Middle frontal gyrus (tissue), 1 donor: ENCODE results near the gene AATF.

Experiments used
- DNase-seq: peaks from one replicate; pipeline ENCODE4 v3.0.0-alpha.2; 2015; ENCODE audit warnings: low spot score; ENCODE audit errors: extremely low spot score

The AATF gene

DNA sequence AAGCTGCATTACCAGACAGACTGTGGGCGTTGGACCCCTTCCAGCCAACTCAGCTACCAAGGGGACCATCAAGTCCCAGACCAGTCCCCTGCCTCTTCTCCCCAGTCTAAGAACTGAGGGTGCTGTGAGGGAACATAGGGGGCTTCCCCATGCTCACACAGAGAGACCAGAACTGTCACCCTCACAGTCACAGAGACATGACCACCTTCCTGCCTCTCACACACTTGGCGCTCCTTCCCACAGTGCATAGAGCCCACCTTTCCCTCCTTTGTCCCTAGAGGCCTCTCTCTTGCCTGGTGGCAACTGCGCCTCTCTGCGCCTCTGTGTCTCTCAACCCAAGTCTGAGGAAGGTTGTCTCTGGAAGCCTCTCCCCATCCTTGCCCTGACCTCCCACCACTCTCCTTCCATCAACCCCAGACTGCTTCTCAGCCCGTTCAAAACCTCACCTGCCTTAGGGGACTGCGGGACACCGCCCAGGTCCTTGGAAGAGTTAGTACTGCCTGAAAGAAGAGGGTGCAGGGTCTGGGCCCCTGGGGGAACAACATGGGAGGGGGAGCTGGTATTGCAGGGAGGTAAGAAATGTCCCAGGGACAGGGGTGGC is 17.6 kb upstream of the AATF start:
- no peak for DNase-seq

DNA sequence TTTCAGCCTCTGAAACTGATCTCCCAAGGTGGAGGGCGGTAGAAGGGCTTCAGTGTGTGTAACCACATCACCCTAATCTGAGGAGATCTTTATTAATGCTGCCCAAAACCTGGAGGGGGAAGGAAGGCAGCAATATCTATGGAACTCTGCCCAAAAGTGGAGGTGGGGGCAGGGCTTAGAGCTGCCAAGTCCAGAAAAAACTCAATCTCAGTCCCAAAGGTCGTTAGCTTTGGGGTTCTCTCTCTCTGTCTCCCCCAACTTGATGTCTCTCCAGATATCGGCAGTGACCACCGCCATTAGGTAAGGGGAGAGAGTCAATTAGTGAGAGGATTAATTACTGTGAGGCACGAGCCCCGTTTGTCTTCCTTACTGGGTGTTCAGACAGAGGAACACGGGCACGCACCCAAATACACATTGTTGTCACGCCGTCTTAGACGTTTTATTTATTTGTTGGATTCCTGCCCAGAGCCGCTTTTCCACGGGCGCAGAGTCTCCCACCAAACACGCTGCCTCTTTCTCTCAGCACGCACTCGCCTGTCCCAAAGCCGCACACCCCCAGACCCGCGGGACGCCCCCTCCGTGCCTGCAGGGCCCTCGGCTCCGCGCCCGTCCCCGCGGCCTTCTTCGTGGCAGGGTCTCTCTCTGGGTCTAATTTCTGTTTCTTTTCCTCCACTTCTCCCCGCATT is 16.9 kb upstream of the AATF start:
- DNase-seq: no peak

DNA sequence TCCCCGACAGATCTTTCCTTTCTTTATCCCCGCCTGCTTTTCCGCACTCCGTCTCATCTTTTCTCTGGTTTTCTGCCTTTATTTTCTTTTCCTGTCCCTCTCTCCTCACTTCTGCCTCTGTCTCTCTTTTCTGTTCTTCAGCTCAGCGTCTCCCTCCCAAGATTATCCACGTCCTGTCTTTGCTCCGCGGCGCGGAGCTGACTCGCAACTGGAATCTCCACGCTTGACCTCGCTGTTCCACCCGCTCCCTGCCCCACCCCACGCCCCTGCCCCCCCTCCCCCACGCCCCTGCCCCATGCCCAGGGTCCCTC is 16.4 kb upstream of the AATF start:
- no peak for DNase-seq

DNA sequence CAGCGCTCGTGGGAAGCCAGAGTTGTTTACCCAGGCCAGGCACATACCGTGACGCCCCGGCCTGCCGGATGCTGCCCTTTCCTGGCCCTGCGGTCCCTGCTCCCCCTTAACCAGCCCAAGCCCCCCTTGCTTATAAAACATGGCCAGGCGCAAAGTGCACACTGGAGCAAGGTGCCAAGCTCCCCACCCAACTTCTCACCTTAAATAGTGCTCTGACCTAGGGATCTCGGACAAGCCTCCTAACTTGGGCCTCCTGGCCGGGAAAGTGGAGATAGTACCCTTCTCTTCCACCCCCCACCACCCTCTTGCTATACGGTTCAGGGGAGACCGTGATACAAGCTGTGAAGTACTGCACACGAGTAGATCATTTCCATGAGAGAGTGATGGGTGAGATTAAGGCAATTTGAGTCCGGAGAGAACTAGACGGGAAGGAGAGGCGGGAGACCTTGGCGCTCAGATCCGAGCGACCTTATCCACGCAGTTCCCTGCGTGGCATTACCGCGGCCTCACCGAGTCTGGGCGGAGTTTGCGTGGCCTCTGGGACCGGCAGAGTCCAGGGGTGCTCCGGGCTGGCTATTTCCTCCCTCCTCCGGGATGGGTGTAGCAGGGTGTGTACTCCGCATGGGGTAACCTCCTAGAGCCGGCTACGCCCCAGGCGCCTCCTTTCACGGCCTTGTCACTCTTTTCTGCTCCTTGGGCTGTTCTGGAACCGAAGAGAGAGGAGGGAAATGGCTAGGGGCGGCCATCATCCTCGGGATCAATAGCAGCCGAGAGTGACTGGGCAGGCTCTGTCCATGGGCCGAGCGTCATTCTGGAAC is 15.9 kb upstream of the AATF start:
- DNase-seq: no peak

DNA sequence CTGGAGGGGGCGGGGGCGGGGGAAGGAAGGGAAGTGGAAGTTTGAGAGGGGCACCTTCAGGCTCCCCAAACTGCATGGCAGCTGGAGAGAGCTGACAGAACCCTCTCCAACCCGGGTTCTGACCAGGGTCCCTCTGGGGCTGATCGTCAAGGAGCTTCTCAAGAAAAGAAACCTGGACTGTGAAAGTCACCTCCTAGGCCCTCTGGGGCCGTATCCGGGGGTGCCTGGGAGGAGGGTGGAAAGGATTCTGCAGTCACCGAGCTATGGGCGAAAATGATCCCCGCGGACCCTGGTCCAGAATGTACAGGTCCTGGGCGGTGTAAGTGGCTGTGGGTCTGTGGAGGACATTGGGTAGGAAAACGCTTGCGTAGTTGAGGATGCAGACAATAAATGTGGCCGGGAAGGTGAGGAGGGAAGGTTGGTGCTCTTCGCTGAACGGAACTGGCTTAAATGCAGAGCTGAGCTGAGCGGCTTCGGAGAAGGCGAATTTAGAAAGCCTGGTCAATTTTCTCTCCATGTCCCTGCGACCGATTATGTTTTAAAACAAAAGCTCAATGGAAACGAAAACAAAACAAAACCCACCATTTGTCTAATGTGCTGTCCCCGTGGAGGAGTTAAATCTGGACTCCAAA is 15.1 kb upstream of the AATF start:
- no peak for DNase-seq

DNA sequence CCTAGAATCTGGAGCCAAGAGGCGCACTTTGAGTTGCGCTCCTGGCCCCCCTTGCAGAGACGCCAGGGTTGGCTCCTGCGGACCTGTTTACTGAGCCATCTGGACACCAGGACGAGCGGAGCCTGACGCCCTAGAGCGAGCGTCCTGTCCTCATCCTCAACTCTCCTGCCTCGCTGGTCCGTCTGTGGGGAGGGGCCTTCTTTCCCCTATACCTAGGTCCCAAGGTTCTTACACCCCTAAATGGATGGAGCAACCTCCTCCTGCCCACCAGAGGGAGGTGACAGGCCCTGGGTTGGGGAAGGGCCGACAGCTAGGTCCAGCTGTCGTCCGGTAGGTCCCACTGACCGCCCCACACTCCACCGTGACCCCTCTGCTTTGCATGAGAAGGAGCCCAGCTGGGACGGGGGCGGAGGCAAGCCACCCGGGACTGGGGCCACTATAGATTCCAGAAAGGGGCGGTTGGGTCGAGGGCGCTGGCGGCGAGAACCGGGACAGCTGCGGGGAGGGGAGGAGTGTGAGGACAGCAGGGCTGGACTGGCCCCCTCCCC is 14.5 kb upstream of the AATF start:
- DNase-seq: no peak

DNA sequence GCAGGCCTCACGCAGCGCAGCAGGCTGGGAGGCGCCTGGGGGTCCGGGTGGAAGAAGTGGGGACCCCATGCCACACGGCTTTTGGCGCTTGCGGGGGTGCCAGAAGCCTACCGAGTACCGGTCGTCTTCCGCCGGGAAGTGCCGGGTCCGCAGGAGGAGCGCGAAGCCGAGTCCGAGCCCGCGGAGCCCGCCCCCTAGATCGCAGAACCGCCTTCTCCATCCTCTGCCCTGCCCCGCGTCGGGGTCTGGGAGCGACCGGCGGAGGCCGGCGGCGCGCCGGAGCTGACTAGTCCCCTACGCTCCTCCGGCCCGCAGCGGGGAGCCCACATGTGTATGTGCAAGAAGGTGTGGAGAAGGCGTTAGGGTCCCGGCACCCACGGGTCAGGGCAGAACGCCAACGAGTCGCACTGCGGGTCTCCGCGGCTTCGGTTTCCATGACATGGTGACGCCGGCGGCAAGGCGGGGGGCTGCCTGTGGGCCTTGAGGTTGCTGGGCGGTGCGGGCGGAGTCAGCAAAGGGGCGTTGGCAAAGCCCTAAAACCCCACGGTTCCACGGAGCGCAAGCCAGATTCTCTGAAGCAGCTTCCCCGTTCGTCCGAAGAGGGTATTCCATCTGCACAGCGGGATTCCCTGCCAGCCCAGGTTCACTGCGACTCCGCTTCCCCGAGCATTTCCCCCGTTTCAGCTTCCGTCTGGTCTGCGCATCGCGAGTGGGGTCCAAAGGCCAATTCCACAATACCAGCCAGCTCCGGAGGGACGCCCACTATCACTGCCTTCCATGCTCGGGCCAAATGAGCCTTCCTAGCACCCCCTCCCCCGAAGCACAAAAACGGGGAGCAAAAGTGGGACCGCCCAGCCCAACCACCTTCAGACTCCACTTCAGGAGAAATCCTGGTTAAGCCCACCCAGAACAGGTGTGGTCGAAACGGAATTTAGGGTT is 13.8 kb upstream of the AATF start:
- no peak for DNase-seq

DNA sequence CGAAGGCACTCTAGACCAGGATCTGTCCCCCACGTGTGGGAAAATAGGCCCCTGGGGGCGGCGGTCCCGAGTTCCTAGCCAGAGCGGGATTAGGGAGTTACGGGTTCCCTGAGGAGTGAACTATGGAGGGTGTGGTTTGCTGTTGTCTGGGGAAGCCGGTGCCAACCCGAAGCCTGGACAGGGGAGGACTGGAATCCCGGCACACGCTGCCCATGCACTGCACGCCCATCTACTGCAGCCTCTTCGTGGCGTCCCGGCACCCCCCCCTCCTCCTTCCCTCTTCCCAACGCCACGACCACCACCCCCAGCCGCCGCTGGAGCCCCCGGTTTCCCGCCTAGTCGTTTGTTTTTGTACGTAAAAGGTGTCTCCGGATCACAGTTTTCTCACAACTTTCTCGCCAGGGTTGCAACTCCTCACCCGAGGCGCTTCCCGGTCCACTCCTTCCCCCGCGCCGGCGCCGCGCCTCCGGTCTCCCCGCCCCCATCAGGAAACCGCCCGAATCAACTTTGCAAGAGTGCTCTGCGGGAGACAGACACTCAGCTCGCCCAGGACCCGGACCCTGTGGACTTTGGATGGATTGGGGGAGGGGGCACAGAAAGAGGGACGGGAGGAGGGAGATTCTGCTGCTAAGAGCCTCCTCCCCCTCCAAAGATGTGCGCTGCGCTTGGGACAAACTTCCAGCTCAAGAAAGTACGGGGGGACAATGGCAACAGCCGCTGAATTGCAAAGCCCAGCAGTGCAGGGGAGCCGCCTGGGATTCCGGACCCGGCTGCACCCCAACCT is 12.9 kb upstream of the AATF start:
- DNase-seq: no peak

DNA sequence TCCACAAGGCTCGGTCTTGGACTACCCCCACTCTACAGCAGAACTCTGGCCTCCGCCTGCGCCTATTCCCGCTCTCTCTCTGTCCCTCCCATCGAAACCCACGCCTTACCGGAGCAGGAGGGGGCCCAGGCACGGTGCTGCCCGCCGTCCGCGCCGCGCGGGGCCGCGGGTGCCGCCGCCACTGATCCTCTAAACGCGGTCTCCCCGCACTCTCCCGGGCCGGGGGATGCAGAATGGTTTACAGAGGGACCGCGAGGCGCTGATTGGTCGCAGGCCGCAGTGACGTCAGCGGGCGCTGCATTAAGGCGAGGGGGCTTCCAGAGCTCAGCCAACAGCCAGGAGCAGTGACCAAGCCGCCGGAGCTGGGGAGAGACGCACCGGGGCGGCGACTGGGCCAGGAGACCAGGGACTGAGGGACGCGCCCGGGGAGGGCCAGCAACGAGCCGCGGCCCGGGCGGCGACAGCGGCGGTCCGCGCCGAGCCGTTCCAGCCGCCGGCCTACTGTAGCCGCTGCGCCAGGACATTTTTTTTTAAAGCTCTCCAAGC is 12.2 kb upstream of the AATF start:
- no peak for DNase-seq

DNA sequence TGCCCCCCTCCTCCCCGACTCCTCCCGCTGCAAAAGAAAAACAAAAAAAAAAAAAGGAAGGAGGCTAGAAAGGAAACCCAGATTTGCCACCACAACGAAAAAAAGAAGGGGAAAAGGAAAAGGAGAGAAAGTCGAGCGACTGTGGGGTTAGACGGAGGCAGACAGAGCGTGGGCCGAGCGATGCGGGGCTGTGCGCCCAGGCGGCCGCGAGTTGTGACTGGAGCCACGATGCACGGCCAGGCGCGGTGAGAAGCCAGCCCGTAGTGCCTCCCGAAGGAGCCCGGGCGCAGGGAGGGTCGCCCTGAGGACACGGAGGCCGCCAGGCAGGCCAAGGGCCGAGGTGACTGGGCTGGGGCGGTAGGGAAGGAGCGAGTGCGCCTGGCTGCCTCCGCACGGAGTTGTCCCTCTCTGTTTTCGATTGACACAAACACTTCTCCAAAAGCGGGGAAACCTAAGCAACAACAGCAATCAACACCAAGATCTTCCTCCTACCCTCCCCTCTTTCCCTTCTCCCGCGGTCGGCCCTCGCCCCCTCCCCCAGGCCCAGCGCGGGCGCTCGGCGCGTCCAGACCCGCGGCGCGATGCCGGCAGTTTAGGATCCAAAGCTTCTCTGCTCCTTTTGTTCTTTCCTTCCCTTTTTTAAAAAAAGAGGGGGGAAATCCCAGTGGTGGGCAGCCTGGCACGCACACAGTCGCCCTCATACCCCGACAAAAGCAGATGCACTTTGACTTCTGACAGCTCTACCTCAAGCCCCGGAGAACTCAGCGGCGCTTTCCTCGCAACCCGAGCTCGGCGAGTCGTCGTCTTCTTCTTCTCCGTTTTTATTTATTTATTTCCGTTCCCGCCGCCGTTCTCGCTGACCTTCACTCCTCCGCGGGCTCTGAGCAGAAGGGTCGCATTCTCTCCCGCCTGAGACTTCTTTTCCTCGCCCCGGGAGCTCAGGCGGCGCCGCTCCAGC is 11.5 kb upstream of the AATF start, which contains the start of gene LHX1:
LHX1 (plus strand) TSS at position 475 of the 958 bp plus-strand sequence. CDS start 723 bp downstream, outside the sequence.
- DNase-seq: no peak

DNA sequence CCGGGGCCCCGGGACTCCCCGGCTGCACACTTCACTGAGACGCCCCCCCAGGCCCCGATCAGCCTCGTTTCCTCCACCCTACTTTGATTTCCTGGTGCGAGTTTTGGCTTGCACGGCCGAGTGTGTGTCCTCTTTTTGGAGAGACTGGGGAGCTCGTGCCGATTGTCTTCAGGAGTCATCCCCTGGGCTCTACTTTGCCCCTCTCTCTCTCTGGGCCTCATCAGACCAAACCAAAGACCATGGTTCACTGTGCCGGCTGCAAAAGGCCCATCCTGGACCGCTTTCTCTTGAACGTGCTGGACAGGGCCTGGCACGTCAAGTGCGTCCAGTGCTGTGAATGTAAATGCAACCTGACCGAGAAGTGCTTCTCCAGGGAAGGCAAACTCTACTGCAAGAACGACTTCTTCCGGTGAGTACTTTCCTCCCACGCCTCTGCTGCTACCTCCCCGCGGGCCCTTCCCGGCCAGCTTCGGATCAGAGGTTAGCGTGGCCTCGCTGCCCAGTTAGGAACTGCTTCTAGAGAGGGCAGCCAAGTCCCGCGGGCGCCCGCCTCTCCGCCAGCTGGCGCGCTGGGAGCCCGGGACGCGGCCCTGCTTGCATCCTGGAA is 10.7 kb upstream of the AATF start:
- no peak for DNase-seq

DNA sequence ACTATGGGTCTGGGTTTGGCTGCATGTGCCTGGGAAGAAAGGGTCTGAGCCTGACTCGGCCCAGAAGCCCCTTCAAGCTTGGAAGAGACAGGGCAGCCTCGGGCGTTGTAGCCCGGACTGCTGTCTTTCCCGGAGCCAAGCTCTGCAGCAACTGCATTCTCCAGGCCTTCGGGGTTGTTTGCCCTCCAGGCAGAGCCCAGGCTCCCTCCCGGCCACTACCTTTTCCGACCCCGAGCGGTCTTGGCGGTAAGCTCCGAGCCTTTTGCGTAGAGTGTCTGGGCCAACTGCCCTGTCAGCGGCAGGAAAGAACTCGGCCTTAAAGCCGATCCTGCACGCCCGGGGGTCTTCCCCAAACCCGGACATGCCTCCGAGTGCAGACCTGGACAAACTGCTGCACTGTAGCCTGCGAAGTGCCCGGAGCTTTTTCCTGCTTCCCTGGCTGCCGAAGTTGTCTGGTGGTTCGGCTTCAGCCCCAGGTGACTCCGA is 10.1 kb upstream of the AATF start:
- DNase-seq: no peak

DNA sequence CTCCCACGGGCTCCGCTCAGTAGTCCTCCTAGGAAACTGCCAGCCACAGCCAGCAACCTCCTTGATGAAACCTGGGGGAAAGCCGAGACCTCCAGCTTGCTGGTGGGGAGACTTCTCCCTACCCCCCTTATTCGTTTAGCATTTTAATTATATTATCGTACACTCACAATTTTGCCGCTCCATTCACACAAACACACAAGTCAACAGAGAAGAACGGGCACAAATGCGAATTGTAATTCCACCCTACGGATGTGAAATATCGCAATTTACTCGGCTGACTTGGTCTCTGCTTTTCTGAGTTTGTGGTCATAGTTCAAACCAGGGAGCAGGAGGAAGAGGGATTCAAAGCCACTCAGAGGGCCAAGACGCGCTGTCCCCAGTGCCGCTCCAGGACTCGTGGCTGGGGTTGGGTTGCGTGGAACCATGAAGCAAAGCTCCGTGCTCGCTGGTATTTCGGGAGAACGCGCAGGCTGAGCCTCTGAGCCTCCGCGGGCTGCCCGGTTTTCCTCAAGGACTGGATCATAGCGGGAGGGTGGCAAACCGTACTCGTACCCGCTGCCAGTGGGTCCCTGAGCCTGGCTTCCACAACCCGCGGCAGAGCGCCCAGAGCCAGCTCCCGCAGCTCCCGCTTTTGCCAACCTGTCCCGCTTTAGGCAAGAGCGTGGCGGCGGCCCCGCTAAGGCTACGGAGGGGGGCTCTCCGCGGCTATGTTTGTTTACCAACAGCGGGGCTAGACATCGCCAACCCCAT is 9.5 kb upstream of the AATF start:
- no peak for DNase-seq

DNA sequence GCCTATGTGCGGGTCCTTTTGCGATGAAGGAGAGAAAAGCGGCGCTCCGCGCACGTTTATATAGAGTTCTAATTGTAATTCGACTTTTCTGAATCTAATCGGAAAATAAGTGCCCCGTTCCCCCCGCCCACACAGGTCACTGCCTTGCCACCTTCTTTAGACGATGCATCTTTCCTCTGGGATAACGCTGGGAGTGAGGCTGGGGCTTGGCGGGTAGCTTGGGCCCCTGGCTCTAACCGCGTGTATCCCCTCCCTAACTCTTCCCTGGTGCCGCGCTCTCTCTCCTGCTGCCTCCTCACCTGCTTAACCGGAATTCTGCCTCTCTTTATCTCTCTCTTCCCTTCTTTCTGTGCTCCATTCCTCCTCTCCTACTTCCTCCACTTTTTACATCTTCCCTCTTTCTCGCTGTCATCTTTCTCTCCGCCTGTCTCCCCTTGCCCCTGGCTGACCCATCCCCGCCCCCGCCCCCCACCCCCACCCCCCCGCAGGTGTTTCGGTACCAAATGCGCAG is 8.9 kb upstream of the AATF start:
- no peak for DNase-seq

DNA sequence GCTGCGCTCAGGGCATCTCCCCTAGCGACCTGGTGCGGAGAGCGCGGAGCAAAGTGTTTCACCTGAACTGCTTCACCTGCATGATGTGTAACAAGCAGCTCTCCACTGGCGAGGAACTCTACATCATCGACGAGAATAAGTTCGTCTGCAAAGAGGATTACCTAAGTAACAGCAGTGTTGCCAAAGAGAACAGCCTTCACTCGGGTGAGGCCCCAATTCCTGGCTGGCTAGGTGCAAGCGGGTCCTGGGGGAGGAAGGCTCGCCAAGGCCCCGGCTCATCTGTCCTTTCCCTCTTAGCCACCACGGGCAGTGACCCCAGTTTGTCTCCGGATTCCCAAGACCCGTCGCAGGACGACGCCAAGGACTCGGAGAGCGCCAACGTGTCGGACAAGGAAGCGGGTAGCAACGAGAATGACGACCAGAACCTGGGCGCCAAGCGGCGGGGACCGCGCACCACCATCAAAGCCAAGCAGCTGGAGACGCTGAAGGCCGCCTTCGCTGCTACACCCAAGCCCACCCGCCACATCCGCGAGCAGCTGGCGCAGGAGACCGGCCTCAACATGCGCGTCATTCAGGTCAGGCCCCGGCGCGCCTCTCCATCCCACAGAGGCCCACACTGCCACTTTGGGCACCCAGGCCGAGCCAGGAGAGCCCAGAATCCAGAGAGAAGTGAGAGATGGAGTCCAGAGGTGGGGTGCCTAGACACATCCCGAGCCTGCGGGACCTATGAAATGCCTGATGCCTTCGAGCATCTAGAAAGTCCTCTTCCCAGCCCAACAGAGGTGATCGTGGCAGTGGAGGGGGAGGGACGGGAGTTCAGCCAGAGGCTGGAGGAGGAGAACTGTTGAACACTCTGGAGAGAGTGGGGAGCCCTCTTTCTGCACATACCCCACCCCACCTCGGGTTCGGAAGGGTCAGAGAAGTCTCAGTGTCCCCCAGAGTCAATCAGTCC is 8.2 kb upstream of the AATF start:
- DNase-seq: no peak
